ENCODE results near the gene TSBP1.

The TSBP1 gene

GRCh38 chr6:32371803-32372202, at the start of gene TSBP1:
Gene TSBP1 (minus strand): TSS chr6:32371903. CDS start chr6:32371706, 197 bp downstream.
- DNase-seq, result no peak

- no peak for DNase-seq
These were observed 44.3 kb upstream of the TSBP1 start for GRCh38 chr6:32416036-32416435.

GRCh38 chr6:32415521-32416019, 43.9 kb upstream of the TSBP1 start:
- no peak for DNase-seq

- no peak for DNase-seq
These were observed 41.8 kb upstream of the TSBP1 start for GRCh38 chr6:32413427-32414047.

- DNase-seq, result no peak
These were observed 40.0 kb upstream of the TSBP1 start for GRCh38 chr6:32411566-32412327.

- no peak for DNase-seq
These were observed 39.2 kb upstream of the TSBP1 start for GRCh38 chr6:32410906-32411305.

GRCh38 chr6:32406857-32407256, 35.2 kb upstream of the TSBP1 start, which contains the start of gene BTNL2:
Gene BTNL2 (minus strand): TSS chr6:32407181. CDS start chr6:32407123, 58 bp downstream.
- no peak for DNase-seq

- no peak for DNase-seq
These were observed 34.5 kb upstream of the TSBP1 start for GRCh38 chr6:32406197-32406596.

GRCh38 chr6:32405656-32406055, 34.0 kb upstream of the TSBP1 start:
- DNase-seq, result no peak

- no peak for DNase-seq
These were observed 31.1 kb upstream of the TSBP1 start for GRCh38 chr6:32402812-32403211.

- no peak for DNase-seq
These were observed 29.7 kb upstream of the TSBP1 start for GRCh38 chr6:32401284-32401963.

GRCh38 chr6:32397252-32397920, 25.7 kb upstream of the TSBP1 start:
- no peak for DNase-seq

GRCh38 chr6:32396028-32396427, 24.3 kb upstream of the TSBP1 start:
- no peak for DNase-seq

GRCh38 chr6:32393665-32394420, 22.1 kb upstream of the TSBP1 start:
- DNase-seq, result no peak

GRCh38 chr6:32391505-32391904, 19.8 kb upstream of the TSBP1 start:
- DNase-seq, result no peak

- DNase-seq, result no peak
These were observed 16.1 kb upstream of the TSBP1 start for GRCh38 chr6:32387589-32388340.

- no peak for DNase-seq
These were observed 14.3 kb upstream of the TSBP1 start for GRCh38 chr6:32386040-32386439.

GRCh38 chr6:32382757-32383420, 11.2 kb upstream of the TSBP1 start:
- no peak for DNase-seq

- no peak for DNase-seq
These were observed 7.8 kb upstream of the TSBP1 start for GRCh38 chr6:32379545-32379944.

GRCh38 chr6:32375739-32376529, 4.2 kb upstream of the TSBP1 start:
- DNase-seq, result no peak
